HG02588 (cell line): ENCODE data around the gene CERT1.

Source experiments
- ATAC-seq: cut with Tn5 transposase; IDR thresholded peaks from one replicate; pipeline ENCODE4 v1.9.1; 2021; ENCODE audit warnings: mild to moderate bottlenecking, moderate library complexity; ENCODE audit not compliant: unreplicated experiment

Gene CERT1

DNA sequence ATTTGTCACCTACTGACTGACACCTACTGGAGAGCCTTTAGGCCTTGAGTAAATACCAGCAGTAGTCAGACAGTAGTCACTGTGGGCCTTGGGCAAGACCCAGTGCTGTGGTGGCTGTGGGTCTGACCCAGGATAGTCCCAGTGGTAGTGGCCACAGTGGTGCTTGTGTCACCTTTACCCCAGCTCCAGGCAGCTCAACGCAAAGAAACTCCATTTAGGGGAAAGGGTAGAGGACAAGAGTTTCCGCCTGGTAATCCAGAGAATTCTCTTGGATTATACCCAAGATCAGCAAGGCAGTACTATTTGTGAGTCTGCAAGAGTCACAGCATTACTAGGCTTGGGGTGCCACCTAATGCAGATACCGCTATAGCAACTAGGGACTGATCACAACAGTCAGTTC is 28.9 kb downstream of the CERT1 start:
- no peak for ATAC-seq

- ATAC-seq = no peak
Measured at GRCh38 chr5:75481024-75481423, 30.4 kb downstream of the CERT1 start.

DNA sequence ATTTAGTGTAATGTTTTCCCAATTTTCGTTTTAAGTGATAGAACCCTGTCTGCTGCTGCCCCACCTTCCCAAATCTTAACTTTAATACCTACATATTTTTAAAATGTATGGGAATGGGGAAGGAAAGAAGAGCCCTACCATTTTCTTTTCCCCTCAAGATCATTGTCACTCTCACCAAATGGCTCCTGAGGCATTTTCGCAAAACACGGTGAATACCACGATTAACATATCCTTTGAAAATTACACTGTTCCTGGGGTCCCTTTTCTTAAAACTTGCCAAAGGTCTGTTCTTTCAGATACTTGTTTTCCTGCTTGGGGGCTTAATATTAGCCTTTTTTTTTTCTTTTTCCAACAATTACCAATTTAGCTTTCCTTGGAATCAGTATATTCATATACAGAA is 36.1 kb downstream of the CERT1 start:
- no peak for ATAC-seq

DNA sequence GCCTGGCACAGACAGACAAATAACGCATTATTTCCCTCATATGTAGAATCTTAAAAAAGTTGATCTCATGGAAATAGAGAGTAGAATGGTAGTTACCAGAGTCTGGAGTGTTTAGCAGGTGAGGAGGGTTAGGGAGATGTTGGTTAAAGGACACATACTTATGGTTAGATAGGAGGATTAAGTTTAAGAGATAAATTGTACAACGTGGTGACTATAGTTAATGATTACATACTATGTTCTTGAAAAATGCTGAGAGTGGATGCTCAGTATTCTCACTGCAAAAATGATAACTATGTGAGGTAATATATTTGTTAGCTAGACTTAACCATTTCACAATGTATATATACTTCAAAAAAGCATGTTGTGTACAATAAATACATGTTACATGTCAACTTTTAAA is 38.0 kb downstream of the CERT1 start:
- no peak for ATAC-seq

- no peak for ATAC-seq
Measured at GRCh38 chr5:75472973-75473372, 38.5 kb downstream of the CERT1 start.

DNA sequence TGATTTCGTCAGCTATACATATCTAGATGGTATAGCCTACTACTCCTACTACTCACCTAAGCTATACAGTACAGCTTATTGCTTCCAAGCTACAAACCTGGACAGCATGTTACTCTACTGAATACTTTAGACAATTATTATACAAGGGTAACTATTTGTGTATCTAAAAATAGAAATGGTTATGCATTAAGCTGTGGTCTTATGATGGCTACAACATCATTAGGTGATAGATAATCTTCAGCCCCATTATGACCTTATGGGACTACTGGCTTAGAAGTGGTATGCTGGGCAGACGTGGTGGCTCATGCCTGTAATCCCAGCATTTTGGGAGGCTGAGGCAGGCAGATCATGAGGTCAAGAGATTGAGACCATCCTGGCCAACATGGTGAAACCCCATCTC is 40.2 kb downstream of the CERT1 start:
- no peak for ATAC-seq

- ATAC-seq = no peak
Measured at GRCh38 chr5:75469017-75469416, 42.4 kb downstream of the CERT1 start.

GRCh38 chr5:75468593-75468992 is 42.8 kb downstream of the CERT1 start:
- ATAC-seq = no peak

GRCh38 chr5:75466006-75466716 is 45.3 kb downstream of the CERT1 start:
- no peak for ATAC-seq

- ATAC-seq = no peak
Measured at GRCh38 chr5:75465480-75465879, 45.9 kb downstream of the CERT1 start.

DNA sequence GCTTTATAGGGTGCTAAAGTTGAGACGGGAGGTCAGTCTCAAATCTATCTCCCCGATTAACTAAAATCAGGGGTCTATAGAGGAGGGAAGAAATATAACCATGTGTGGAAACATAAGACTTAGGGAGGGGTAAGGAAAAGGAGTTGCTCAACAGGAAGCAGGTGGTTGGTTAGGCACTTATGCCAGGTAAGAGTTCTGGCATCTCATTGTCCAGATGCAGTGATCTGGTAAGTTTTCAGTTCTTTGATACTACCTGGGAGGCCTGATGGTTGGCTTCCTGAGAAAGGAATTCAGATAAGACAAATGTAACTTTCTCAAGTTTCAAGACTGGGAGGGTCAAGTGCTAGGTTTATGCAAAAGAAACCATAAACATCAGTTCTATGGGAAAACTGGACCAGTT is 47.7 kb downstream of the CERT1 start:
- ATAC-seq = no peak

DNA sequence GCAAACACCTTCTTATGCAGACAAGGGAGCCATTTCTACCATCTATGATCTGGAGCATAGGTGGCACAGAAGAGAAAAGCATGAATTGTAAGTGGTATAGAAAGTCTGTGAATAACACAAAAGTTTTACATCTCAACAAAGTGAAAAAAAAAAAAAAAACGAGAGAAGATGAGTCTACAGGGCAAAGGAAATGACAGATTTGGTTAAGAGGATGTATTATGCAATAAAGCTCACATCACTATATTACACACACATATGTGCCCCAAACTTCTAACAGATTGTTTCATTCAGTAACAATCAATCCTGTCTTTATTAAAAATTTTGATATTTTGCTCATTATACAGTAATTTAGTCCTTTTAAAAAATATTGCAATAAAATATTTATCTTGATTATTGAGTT is 49.8 kb downstream of the CERT1 start:
- ATAC-seq = no peak

DNA sequence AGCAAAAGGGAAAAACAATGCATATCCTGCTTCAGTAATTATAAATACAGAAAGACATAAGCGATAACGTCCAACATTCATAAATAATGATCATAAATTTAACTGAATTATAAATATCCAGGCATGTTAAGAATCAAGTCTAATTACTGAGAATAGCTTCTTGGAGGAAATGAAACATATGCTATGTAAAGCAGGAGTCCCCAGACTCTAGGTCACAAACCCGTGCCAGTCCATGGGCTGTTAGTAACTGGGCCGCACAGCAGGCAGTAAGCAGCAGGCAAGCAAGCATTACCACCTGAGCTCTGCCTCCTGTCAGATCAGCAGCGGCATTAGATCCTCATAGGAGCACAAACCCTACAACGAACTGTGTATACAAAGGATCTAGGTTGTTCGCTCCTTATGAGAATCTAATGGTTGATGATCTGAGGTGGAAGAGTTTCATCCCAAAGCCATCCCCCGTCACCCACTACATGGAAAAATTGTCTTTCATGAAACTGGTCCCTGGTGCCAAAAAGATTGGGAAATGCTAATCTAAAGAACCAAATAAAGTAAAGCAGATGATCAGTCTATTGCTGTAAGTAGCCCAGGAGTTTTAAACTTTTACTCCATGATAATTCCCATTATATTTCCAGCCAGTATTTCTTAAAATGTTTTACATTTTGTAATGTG is 50.4 kb downstream of the CERT1 start:
- ATAC-seq = peak; percentile 64

DNA sequence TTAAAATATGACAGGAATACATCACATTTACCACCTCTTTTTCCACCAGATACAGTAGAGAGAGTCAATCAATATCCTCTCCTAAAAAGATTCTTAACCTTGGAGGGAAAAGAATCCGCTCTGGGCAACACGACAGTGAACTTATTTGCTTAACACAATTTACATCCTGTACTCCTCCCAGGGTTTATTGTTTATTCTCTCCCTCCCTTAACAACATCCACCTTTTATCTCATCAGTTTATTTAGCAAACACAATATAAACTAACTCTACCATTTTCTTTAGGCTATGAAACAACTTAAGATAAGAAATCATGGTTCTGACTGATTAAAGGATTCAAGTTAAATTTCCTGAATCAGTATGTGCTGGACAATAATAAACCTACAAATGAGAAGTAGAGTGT is 50.9 kb downstream of the CERT1 start:
- peak; percentile 22 for ATAC-seq

DNA sequence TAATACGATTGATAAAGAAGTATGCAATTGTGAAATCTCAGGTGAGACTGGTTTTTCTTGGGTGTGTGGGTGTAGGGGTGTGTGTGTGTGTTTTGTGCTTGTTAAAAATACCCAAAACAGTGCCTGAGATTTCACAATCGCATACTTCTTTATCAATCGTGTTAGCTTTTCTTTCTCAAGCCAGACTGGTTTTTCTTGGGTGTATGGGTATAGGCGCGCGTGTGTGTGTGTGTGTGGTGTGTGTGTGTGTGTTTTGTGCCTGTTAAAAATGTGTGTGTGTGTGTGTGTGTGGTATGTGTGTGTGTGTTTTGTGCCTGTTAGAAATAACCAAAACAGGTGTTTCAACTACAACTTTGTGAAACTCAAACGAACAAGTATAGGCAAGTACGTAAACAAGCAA is 53.7 kb downstream of the CERT1 start:
- no peak for ATAC-seq

GRCh38 chr5:75457161-75457560 is 54.3 kb downstream of the CERT1 start:
- no peak for ATAC-seq

- ATAC-seq = no peak
Measured at GRCh38 chr5:75450069-75450468, 61.4 kb downstream of the CERT1 start.

DNA sequence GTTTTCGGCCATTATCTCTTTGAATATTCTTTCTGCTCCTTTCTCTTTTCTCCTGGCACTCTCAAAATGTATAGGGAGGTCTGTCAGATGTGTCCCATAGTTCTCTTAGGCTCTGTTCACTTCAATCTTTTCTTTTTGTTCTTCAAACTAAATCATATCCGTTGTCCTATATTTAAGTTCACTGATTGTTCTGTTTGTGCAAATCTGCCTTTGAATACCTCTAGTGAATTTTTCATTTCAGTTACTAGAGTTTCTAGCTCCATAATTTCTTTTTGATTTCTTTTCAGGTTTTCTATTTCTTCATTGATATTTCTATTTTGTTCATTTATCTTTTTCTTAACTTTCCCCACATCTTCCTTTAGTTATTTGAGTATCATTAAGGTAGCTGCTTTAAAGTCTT is 65.4 kb downstream of the CERT1 start:
- no peak for ATAC-seq

DNA sequence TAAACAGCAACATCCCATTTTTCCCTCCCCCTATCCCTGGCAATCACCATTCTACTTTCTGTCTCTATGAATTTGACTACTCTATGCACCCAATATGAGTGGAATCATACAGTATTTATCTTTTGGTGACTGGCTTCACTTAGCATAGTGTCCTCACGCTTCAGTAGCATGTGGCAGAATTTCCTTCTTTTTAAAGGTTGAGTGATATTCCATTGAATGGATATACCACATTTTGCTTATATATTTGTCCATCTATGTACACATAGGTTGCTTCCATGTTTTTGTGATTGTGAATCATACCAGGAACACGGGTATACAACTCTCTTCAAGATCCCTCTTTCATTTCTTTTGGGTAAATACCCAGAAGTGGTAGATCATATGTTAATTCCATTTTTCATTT is 69.9 kb downstream of the CERT1 start:
- ATAC-seq = no peak

GRCh38 chr5:75439276-75439675 is 72.2 kb downstream of the CERT1 start:
- ATAC-seq = no peak

- ATAC-seq = no peak
Measured at GRCh38 chr5:75438722-75439121, 72.7 kb downstream of the CERT1 start.

DNA sequence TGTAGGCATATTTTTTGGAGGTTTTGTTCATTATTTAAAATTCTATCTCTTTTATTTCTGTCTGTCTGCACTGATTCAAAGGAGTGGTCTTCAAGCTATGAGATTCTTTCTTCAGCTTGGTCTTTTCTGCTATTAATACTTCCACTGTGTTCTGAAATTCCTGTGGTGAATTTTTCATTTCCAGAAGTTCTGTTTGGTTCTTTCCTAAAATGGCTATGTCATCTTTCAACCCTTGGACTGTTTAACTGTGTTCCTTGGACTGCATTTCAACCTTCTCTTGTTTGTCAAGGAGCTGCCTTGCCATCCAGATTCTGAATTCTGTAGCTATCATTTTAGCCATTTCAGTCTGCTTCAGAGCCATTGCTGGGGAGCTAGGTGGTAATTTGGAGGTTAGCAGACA is 76.3 kb downstream of the CERT1 start:
- ATAC-seq = no peak
